Measurements from ENCODE around the gene NUP54.

Gene NUP54

DNA sequence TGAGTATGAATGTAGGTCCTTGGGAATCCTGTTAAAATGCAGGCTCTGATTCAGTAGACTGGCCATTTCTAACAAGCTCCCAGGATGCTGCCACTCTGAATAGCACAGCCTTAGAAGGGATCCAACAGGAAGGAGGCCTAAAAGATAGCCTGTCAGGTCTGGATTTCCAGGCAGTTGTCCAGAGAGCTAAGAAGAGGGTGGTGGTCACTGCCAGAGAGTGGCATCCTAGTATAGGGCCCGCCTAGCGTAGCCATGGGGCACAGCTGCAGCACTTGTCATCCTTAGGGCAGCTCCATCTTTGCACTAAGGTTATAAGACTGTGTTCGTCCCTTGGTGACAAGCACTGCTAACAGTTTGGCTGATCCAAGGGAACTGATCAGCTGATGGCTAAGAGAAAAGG, 20.5 kb upstream of the NUP54 start:
- H3K36me3 ChIP-seq (replicated peaks): peaks cover 36% of the 10 kb centered on the region
- in situ Hi-C loops (cut with HindIII; ENCODE audit: low pct_ligation_motif_present, low sequenced_read_pairs): no loop called here

DNA sequence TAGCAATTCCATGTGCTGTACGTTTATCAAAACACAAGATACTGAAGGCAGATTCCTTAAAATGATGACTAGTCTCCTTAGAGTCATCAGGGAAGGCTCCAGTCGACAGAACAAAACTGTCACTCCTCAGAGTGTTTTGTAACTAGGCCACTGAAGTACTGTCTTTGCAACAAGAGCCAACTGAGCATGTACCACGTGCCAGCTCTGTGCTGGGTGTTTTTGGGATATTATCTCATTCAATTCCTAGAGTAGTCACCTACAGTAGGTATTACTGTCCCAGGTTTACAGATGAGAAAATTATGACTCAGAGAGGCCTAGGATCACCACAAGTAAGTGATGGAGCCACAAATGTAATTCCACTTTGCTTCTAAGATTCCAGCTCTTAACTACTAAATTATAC, 18.3 kb upstream of the NUP54 start:
- in situ Hi-C loops (cut with HindIII; ENCODE audit: low pct_ligation_motif_present, low sequenced_read_pairs): no loop called here
- Histone ChIP-seq H3K4me3 (ENCODE audit: low read depth, low read length) (no peak overlapping the region), H3K27me3 (replicated peaks) (no peaks in the 10 kb centered on the region), H3K27ac (no peak overlapping the region), H3K36me3 (replicated peaks) (peaks cover 50% of the 10 kb centered on the region)
- no peak for DNase-seq
- TF ChIP-seq, protein P1, sequence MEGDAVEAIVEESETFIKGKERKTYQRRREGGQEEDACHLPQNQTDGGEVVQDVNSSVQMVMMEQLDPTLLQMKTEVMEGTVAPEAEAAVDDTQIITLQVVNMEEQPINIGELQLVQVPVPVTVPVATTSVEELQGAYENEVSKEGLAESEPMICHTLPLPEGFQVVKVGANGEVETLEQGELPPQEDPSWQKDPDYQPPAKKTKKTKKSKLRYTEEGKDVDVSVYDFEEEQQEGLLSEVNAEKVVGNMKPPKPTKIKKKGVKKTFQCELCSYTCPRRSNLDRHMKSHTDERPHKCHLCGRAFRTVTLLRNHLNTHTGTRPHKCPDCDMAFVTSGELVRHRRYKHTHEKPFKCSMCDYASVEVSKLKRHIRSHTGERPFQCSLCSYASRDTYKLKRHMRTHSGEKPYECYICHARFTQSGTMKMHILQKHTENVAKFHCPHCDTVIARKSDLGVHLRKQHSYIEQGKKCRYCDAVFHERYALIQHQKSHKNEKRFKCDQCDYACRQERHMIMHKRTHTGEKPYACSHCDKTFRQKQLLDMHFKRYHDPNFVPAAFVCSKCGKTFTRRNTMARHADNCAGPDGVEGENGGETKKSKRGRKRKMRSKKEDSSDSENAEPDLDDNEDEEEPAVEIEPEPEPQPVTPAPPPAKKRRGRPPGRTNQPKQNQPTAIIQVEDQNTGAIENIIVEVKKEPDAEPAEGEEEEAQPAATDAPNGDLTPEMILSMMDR (IDR thresholded peaks at IDR 0.05; ENCODE audit: low read depth, low read length, missing control alignments): no peak

More for the DNA sequence above, 20.5 kb upstream of the NUP54 start:
- DNase-seq: no peak
- no peak overlapping the region for H3K27ac ChIP-seq
- TF ChIP-seq, protein P1 (IDR thresholded peaks at IDR 0.05; ENCODE audit: low read depth, low read length, missing control alignments): no peak
- H3K27me3 ChIP-seq (replicated peaks): no peaks in the 10 kb centered on the region
- no peak overlapping the region for H3K4me3 ChIP-seq (ENCODE audit: low read depth, low read length)

DNA sequence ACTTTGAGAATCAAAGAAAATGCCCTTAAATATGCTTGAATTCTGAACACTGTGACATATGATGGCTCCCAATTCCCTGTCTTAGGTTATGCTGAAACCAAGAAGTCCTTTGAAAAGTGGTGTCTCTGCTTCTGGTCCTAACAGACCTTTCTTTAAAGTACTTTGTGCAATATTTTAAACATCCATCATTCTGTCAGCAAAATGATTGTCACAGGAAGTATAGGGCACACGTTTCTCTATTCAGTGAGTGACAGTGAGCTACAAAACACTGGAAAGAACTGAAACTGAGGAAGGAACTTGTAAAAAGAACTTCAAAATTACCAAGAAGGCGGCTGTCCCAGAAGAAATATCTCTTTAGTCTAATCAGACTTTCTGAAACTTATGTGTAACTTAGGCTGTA, 12.2 kb upstream of the NUP54 start:
- Histone ChIP-seq H3K36me3 (replicated peaks) (peaks cover 25% of the 10 kb centered on the region), H3K27me3 (replicated peaks) (no peaks in the 10 kb centered on the region), H3K4me3 (ENCODE audit: low read depth, low read length) (no peak overlapping the region), H3K27ac (no peak overlapping the region)
- in situ Hi-C loops (cut with HindIII; ENCODE audit: low pct_ligation_motif_present, low sequenced_read_pairs): no loop called here
- DNase-seq: no peak
- TF ChIP-seq, protein P1 (IDR thresholded peaks at IDR 0.05; ENCODE audit: low read depth, low read length, missing control alignments): no peak

DNA sequence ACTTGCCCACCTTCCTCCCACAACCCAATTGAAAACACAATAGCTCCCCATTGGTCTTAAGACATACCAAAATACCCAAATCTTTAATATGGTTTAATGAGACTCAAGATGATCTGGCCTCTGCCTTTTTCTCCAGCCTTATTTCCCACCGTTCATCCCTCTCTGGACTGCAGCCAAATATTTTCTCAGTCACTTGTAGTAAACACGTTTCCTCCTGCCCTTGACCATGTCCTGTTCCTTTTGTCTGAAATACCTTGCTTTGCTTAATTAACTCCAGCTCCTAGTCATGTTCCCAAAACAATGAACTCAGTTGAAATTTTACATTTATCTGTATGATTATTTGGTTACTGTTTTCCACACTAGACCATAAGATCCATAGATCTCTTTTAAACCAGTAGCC, 8.4 kb upstream of the NUP54 start:
- no peak for DNase-seq
- Histone ChIP-seq H3K27me3 (replicated peaks) (no peaks in the 10 kb centered on the region), H3K4me3 (ENCODE audit: low read depth, low read length) (no peak overlapping the region), H3K36me3 (replicated peaks) (peaks cover 6% of the 10 kb centered on the region), H3K27ac (no peak overlapping the region)
- TF ChIP-seq, protein P1 (IDR thresholded peaks at IDR 0.05; ENCODE audit: low read depth, low read length, missing control alignments): no peak
- in situ Hi-C loops (cut with HindIII; ENCODE audit: low pct_ligation_motif_present, low sequenced_read_pairs): no loop called here

DNA sequence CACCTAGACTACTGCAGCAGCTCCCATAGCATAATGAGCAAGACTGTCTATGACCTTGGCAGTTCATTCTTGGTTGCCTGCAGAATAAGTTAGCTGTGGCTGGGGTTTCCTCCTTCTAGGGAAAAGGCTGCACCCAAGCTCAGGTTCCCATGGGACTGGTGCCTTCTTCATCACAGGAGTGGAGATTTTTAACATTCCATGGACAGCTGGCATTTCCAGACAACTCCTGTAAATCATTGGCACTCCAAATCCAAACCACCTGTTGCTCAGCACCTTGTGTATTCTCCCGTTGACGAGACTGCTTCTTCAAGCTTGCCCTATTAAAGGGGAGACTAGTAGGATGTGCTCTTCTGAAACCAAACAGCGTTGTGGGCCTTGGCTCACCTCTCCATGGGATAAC, 7.8 kb upstream of the NUP54 start:
- TF ChIP-seq, protein P1 (IDR thresholded peaks at IDR 0.05; ENCODE audit: low read depth, low read length, missing control alignments): no peak

DNA sequence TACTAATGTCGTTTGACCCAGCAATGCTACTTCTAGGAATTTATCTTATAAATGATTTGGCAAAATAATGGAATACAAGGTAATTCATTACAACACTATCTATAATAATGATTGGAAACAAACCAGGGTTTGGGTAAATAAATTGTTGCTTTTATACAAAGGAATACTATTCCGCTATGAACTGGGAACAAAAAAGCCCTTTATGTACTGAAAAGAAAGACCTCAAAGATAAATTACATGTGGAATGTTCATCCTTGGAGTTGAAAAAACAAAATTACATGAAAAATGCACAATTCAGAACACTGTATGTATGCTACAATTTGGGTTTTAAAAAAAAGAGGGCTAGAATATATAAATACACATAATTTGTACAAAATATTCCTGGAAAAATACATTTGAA, 5.2 kb upstream of the NUP54 start:
- Histone ChIP-seq H3K27ac (no peak overlapping the region), H3K36me3 (replicated peaks) (no peaks in the 10 kb centered on the region), H3K4me3 (ENCODE audit: low read depth, low read length) (no peak overlapping the region), H3K27me3 (replicated peaks) (no peaks in the 10 kb centered on the region)
- TF ChIP-seq, protein P1 (IDR thresholded peaks at IDR 0.05; ENCODE audit: low read depth, low read length, missing control alignments): no peak
- in situ Hi-C loops (cut with HindIII; ENCODE audit: low pct_ligation_motif_present, low sequenced_read_pairs): no loop called here
- no peak for DNase-seq

More for the DNA sequence above, 7.8 kb upstream of the NUP54 start:
- Histone ChIP-seq H3K27me3 (replicated peaks) (no peaks in the 10 kb centered on the region), H3K4me3 (ENCODE audit: low read depth, low read length) (no peak overlapping the region), H3K27ac (no peak overlapping the region), H3K36me3 (replicated peaks) (no peaks in the 10 kb centered on the region)
- in situ Hi-C loops (cut with HindIII; ENCODE audit: low pct_ligation_motif_present, low sequenced_read_pairs): no loop called here
- DNase-seq: no peak

All from brain microvascular endothelial cell (primary cell).